Measurements from ENCODE around the gene MZT2A. TPM values are rescaled to one million over a fixed set of nuclear protein-coding genes. Genes with fewer than 3 reads are reported as not detected.
"Not testable (repeated sequence)": the region's sequence is repeated elsewhere in the genome, so short reads cannot be mapped to it uniquely, and the experiment has no call there.

The MZT2A gene
- 101 TPM for total RNA-seq
- 111 TPM for polyA plus RNA-seq
- long read RNA-seq, donor 1, transcript MZT2A-201 (3 exons, 624 nt): major isoform, 6 of 6 reads
- long read RNA-seq, donor 1, partial matches to known transcripts: 0 of 6 reads
- long read RNA-seq, donor 1, other reads (novel, unspliced or antisense): 0 of 6 reads
- long read RNA-seq, donor 2, transcript MZT2A-201 (3 exons, 624 nt): major isoform, 124 of 146 reads
- long read RNA-seq, donor 2, transcript MZT2A-206 (2 exons, 2,826 nt): minor isoform, 5 of 146 reads
- long read RNA-seq, donor 2, partial matches to known transcripts: 13 of 146 reads
- long read RNA-seq, donor 2, other reads (novel, unspliced or antisense): 0 of 146 reads
- long read RNA-seq, donor 3, transcript MZT2A-201 (3 exons, 624 nt): major isoform, 79 of 115 reads
- long read RNA-seq, donor 3, partial matches to known transcripts: 23 of 115 reads
- long read RNA-seq, donor 3, other reads (novel, unspliced or antisense): 9 of 115 reads
- long read RNA-seq, donor 4, transcript MZT2A-201 (3 exons, 624 nt): major isoform, 38 of 51 reads
- long read RNA-seq, donor 4, partial matches to known transcripts: 11 of 51 reads
- long read RNA-seq, donor 4, other reads (novel, unspliced or antisense): 0 of 51 reads
- long read RNA-seq, donor 5, transcript MZT2A-201 (3 exons, 624 nt): major isoform, 156 of 238 reads
- long read RNA-seq, donor 5, partial matches to known transcripts: 77 of 238 reads
- long read RNA-seq, donor 5, other reads (novel, unspliced or antisense): 0 of 238 reads
- long read RNA-seq, donor 6, transcript MZT2A-201 (3 exons, 624 nt): major isoform, 68 of 84 reads
- long read RNA-seq, donor 6, partial matches to known transcripts: 14 of 84 reads
- long read RNA-seq, donor 6, other reads (novel, unspliced or antisense): 0 of 84 reads
- long read RNA-seq, donor 7, transcript MZT2A-201 (3 exons, 624 nt): major isoform, 49 of 60 reads
- long read RNA-seq, donor 7, partial matches to known transcripts: 9 of 60 reads
- long read RNA-seq, donor 7, other reads (novel, unspliced or antisense): 0 of 60 reads
- long read RNA-seq, donor 8, transcript MZT2A-201 (3 exons, 624 nt): major isoform, 33 of 40 reads
- long read RNA-seq, donor 8, partial matches to known transcripts: 5 of 40 reads
- long read RNA-seq, donor 8, other reads (novel, unspliced or antisense): 0 of 40 reads
- long read RNA-seq, donor 9, transcript MZT2A-201 (3 exons, 624 nt): major isoform, 30 of 48 reads
- long read RNA-seq, donor 9, partial matches to known transcripts: 10 of 48 reads
- long read RNA-seq, donor 9, other reads (novel, unspliced or antisense): 5 of 48 reads
- long read RNA-seq, donor 10, transcript MZT2A-201 (3 exons, 624 nt): major isoform, 72 of 106 reads
- long read RNA-seq, donor 10, partial matches to known transcripts: 26 of 106 reads
- long read RNA-seq, donor 10, other reads (novel, unspliced or antisense): 0 of 106 reads

- Histone ChIP-seq H3K4me3 (ENCODE audit: low read length in 2 of 2) (peak within 1 kb of the TSS; percentile 83 to 94), H3K4me1 (ENCODE audit: control insufficient read depth in 2 of 2, insufficient read depth in 2 of 2, low read length in 2 of 2) (peaks cover 9 to 26% of the 10 kb centered on the region in 2 donors), H3K27ac (ENCODE audit: low read depth in 1 of 2, low read length in 1 of 2) (peak within 1 kb of the TSS; percentile 92 to 97)
- not testable (repeated sequence) for H3K9me3 ChIP-seq (ENCODE audit: control insufficient read depth in 2 of 2, insufficient read depth in 1 of 2, low read length in 1 of 2); H3K36me3 ChIP-seq (ENCODE audit: control insufficient read depth in 2 of 2, insufficient read depth in 2 of 2, low read length in 1 of 2); DNase-seq (ENCODE audit: low read depth in 6 of 9, low spot score in 9 of 9); H3K27me3 ChIP-seq (ENCODE audit: control insufficient read depth in 2 of 2, insufficient read depth in 1 of 2, low read length in 1 of 2)
- WGBS: under 1% methylated on average over 52 of the region's 53 CpGs
Observed at GRCh38 chr2:131492015-131492417, at the start of gene MZT2A. Gene MZT2A, minus strand, starts transcription at chr2:131492397. Its CDS starts 21 bp downstream, at chr2:131492376.

GRCh38 chr2:131538856-131539255 is 46.7 kb upstream of the MZT2A start:
- H3K4me3 ChIP-seq (ENCODE audit: low read length in 2 of 2); H3K9me3 ChIP-seq (ENCODE audit: control insufficient read depth in 2 of 2, insufficient read depth in 1 of 2, low read length in 1 of 2); H3K27ac ChIP-seq (ENCODE audit: low read depth in 1 of 2, low read length in 1 of 2); DNase-seq (ENCODE audit: low read depth in 6 of 9, low spot score in 9 of 9); H3K27me3 ChIP-seq (ENCODE audit: control insufficient read depth in 2 of 2, insufficient read depth in 1 of 2, low read length in 1 of 2); H3K36me3 ChIP-seq (ENCODE audit: control insufficient read depth in 2 of 2, insufficient read depth in 2 of 2, low read length in 1 of 2); H3K4me1 ChIP-seq (ENCODE audit: control insufficient read depth in 2 of 2, insufficient read depth in 2 of 2, low read length in 2 of 2): not testable (repeated sequence)
- WGBS: 97% methylated on average over 13 of the region's 13 CpGs

GRCh38 chr2:131536841-131537240 is 44.6 kb upstream of the MZT2A start:
- not testable (repeated sequence) for H3K4me3 ChIP-seq (ENCODE audit: low read length in 2 of 2); H3K27ac ChIP-seq (ENCODE audit: low read depth in 1 of 2, low read length in 1 of 2); H3K36me3 ChIP-seq (ENCODE audit: control insufficient read depth in 2 of 2, insufficient read depth in 2 of 2, low read length in 1 of 2); DNase-seq (ENCODE audit: low read depth in 6 of 9, low spot score in 9 of 9); H3K4me1 ChIP-seq (ENCODE audit: control insufficient read depth in 2 of 2, insufficient read depth in 2 of 2, low read length in 2 of 2); H3K27me3 ChIP-seq (ENCODE audit: control insufficient read depth in 2 of 2, insufficient read depth in 1 of 2, low read length in 1 of 2); H3K9me3 ChIP-seq (ENCODE audit: control insufficient read depth in 2 of 2, insufficient read depth in 1 of 2, low read length in 1 of 2)
- 96% methylated on average over 14 of the region's 14 CpGs for WGBS

GRCh38 chr2:131535951-131536826 is 44.0 kb upstream of the MZT2A start:
- H3K27me3 ChIP-seq (ENCODE audit: control insufficient read depth in 2 of 2, insufficient read depth in 1 of 2, low read length in 1 of 2); DNase-seq (ENCODE audit: low read depth in 6 of 9, low spot score in 9 of 9); H3K36me3 ChIP-seq (ENCODE audit: control insufficient read depth in 2 of 2, insufficient read depth in 2 of 2, low read length in 1 of 2); H3K9me3 ChIP-seq (ENCODE audit: control insufficient read depth in 2 of 2, insufficient read depth in 1 of 2, low read length in 1 of 2); H3K4me1 ChIP-seq (ENCODE audit: control insufficient read depth in 2 of 2, insufficient read depth in 2 of 2, low read length in 2 of 2); H3K4me3 ChIP-seq (ENCODE audit: low read length in 2 of 2); H3K27ac ChIP-seq (ENCODE audit: low read depth in 1 of 2, low read length in 1 of 2): not testable (repeated sequence)
- WGBS: 90% methylated on average over 21 of the region's 21 CpGs

- H3K9me3 ChIP-seq (ENCODE audit: control insufficient read depth in 2 of 2, insufficient read depth in 1 of 2, low read length in 1 of 2): no peaks in the 10 kb centered on the region
- 84% methylated on average over 4 of the region's 4 CpGs for WGBS
- H3K4me1 ChIP-seq (ENCODE audit: control insufficient read depth in 2 of 2, insufficient read depth in 2 of 2, low read length in 2 of 2): no peaks in the 10 kb centered on the region
- H3K4me3 ChIP-seq (ENCODE audit: low read length in 2 of 2): no peak overlapping the region
- no peaks in the 10 kb centered on the region for H3K36me3 ChIP-seq (ENCODE audit: control insufficient read depth in 2 of 2, insufficient read depth in 2 of 2, low read length in 1 of 2)
- no peak overlapping the region for H3K27ac ChIP-seq (ENCODE audit: low read depth in 1 of 2, low read length in 1 of 2)
- no peak for DNase-seq (ENCODE audit: low read depth in 6 of 9, low spot score in 9 of 9)
- H3K27me3 ChIP-seq (ENCODE audit: control insufficient read depth in 2 of 2, insufficient read depth in 1 of 2, low read length in 1 of 2): no peaks in the 10 kb centered on the region
Observed at GRCh38 chr2:131535526-131535925, 43.3 kb upstream of the MZT2A start.

GRCh38 chr2:131534965-131535364 is 42.8 kb upstream of the MZT2A start:
- not testable (repeated sequence) for H3K4me3 ChIP-seq (ENCODE audit: low read length in 2 of 2); DNase-seq (ENCODE audit: low read depth in 6 of 9, low spot score in 9 of 9); H3K4me1 ChIP-seq (ENCODE audit: control insufficient read depth in 2 of 2, insufficient read depth in 2 of 2, low read length in 2 of 2); H3K27me3 ChIP-seq (ENCODE audit: control insufficient read depth in 2 of 2, insufficient read depth in 1 of 2, low read length in 1 of 2); H3K36me3 ChIP-seq (ENCODE audit: control insufficient read depth in 2 of 2, insufficient read depth in 2 of 2, low read length in 1 of 2); H3K27ac ChIP-seq (ENCODE audit: low read depth in 1 of 2, low read length in 1 of 2); H3K9me3 ChIP-seq (ENCODE audit: control insufficient read depth in 2 of 2, insufficient read depth in 1 of 2, low read length in 1 of 2)
- 94% methylated on average over 11 of the region's 11 CpGs for WGBS

- H3K27me3 ChIP-seq (ENCODE audit: control insufficient read depth in 2 of 2, insufficient read depth in 1 of 2, low read length in 1 of 2); DNase-seq (ENCODE audit: low read depth in 6 of 9, low spot score in 9 of 9); H3K9me3 ChIP-seq (ENCODE audit: control insufficient read depth in 2 of 2, insufficient read depth in 1 of 2, low read length in 1 of 2); H3K36me3 ChIP-seq (ENCODE audit: control insufficient read depth in 2 of 2, insufficient read depth in 2 of 2, low read length in 1 of 2); H3K4me1 ChIP-seq (ENCODE audit: control insufficient read depth in 2 of 2, insufficient read depth in 2 of 2, low read length in 2 of 2); H3K4me3 ChIP-seq (ENCODE audit: low read length in 2 of 2); H3K27ac ChIP-seq (ENCODE audit: low read depth in 1 of 2, low read length in 1 of 2): not testable (repeated sequence)
- 81% methylated on average over 11 of the region's 13 CpGs for WGBS
Observed at GRCh38 chr2:131534317-131534672, 42.1 kb upstream of the MZT2A start.

GRCh38 chr2:131533609-131534316 is 41.6 kb upstream of the MZT2A start:
- not testable (repeated sequence) for DNase-seq (ENCODE audit: low read depth in 6 of 9, low spot score in 9 of 9); H3K4me1 ChIP-seq (ENCODE audit: control insufficient read depth in 2 of 2, insufficient read depth in 2 of 2, low read length in 2 of 2); H3K36me3 ChIP-seq (ENCODE audit: control insufficient read depth in 2 of 2, insufficient read depth in 2 of 2, low read length in 1 of 2); H3K4me3 ChIP-seq (ENCODE audit: low read length in 2 of 2); H3K27ac ChIP-seq (ENCODE audit: low read depth in 1 of 2, low read length in 1 of 2); H3K9me3 ChIP-seq (ENCODE audit: control insufficient read depth in 2 of 2, insufficient read depth in 1 of 2, low read length in 1 of 2); H3K27me3 ChIP-seq (ENCODE audit: control insufficient read depth in 2 of 2, insufficient read depth in 1 of 2, low read length in 1 of 2)
- 92% methylated on average over 14 of the region's 17 CpGs for WGBS
